GM23338 (cell line): ENCODE results near the gene USP16. TPM values are rescaled to one million over a fixed set of nuclear protein-coding genes. Genes with fewer than 3 reads are reported as not detected.

Source experiments
- ATAC-seq: fragments of 200-7000 bp; cut with Tn5 transposase; 3 replicates; pipeline ENCODE4 v1.9.1; 2020
- DNase-seq: peaks from one replicate; pipeline ENCODE4 v3.0.0-alpha.2; 2015; ENCODE audit warnings: low spot score
- H2AFZ ChIP-seq: fragments of 200-600 bp; sonication (generic); 2 replicates; pipeline ENCODE4 v1.8.0; 2016; ENCODE audit warnings: antibody characterized with exemption, mild to moderate bottlenecking, moderate library complexity
- H3F3A ChIP-seq: fragments of 200-600 bp; sonication (generic); replicated peaks from 2 replicates; pipeline ENCODE4 v1.8.0; 2017; ENCODE audit warnings: antibody characterized with exemption, mixed run types, low read depth
- H3K27ac ChIP-seq: fragments of 200-600 bp; sonication (generic); 2 replicates; pipeline ENCODE4 v1.6.1; 2016; ENCODE audit warnings: low read depth
- H3K27me3 ChIP-seq: fragments of 200-600 bp; sonication (generic); 2 replicates; pipeline ENCODE4 v1.8.0; 2016; ENCODE audit warnings: mild to moderate bottlenecking, mixed run types, moderate library complexity; ENCODE audit not compliant: insufficient read depth
- H3K36me3 ChIP-seq: fragments of 200-600 bp; sonication (generic); 2 replicates; pipeline ENCODE4 v1.8.0; 2016; ENCODE audit warnings: mild to moderate bottlenecking; ENCODE audit not compliant: insufficient read depth
- H3K4me1 ChIP-seq: fragments of 200-600 bp; sonication (generic); 2 replicates; pipeline ENCODE4 v1.8.0; 2016; ENCODE audit warnings: mild to moderate bottlenecking, moderate library complexity; ENCODE audit not compliant: insufficient read depth
- H3K4me2 ChIP-seq: fragments of 200-600 bp; sonication (generic); 2 replicates; pipeline ENCODE4 v1.7.1; 2017; ENCODE audit warnings: mixed run types
- H3K4me3 ChIP-seq: fragments of 200-600 bp; sonication (generic); 2 replicates; pipeline ENCODE4 v1.6.1; 2016; ENCODE audit warnings: mixed run types
- H3K79me2 ChIP-seq: fragments of 200-600 bp; sonication (generic); replicated peaks from 2 replicates; pipeline ENCODE4 v1.8.0; 2017; ENCODE audit warnings: mild to moderate bottlenecking; ENCODE audit not compliant: insufficient read depth
- H3K9me2 ChIP-seq: fragments of 200-600 bp; sonication (generic); 2 replicates; pipeline ENCODE4 v1.8.0; 2017; ENCODE audit not compliant: insufficient read depth
- H4K20me1 ChIP-seq: fragments of 200-600 bp; sonication (generic); replicated peaks from 2 replicates; pipeline ENCODE4 v1.8.0; 2017; ENCODE audit warnings: mild to moderate bottlenecking; ENCODE audit not compliant: insufficient read depth
- H3K27ac Mint-ChIP-seq: 2 replicates; pipeline ENCODE4 v1.8.0; 2020; ENCODE audit warnings: inconsistent platforms, mild to moderate bottlenecking, moderate library complexity, mixed read lengths
- H3K27me3 Mint-ChIP-seq: 3 replicates; pipeline ENCODE4 v1.8.0; 2022; ENCODE audit warnings: low read depth, mild to moderate bottlenecking, moderate library complexity, mixed read lengths, inconsistent platforms; ENCODE audit not compliant: insufficient read depth, poor library complexity
- H3K36me3 Mint-ChIP-seq: 3 replicates; pipeline ENCODE4 v1.8.0; 2021; ENCODE audit warnings: low read depth, mild to moderate bottlenecking, inconsistent platforms, moderate library complexity, mixed read lengths
- H3K4me1 Mint-ChIP-seq: 3 replicates; pipeline ENCODE4 v1.8.0; 2020; ENCODE audit warnings: mild to moderate bottlenecking, inconsistent platforms, mixed read lengths
- H3K4me3 Mint-ChIP-seq: 3 replicates; pipeline ENCODE4 v1.8.0; 2021; ENCODE audit warnings: moderate library complexity, mild to moderate bottlenecking, inconsistent platforms, mixed read lengths
- H3K9me3 Mint-ChIP-seq: 3 replicates; pipeline ENCODE4 v1.8.0; 2020; ENCODE audit warnings: moderate library complexity, mild to moderate bottlenecking, inconsistent platforms, mixed read lengths
- CTCF ChIP-seq, 2 experiments: fragments of 200-600 bp in 1 of 2; sonication (generic) in 1 of 2; conservative IDR thresholded peaks; 2 replicates each; pipeline versions ENCODE4 v1.5.1 to v1.6.1; 2016 to 2017; ENCODE audit warnings: antibody characterized with exemption in 2 of 2, low read depth in 2 of 2, mild to moderate bottlenecking in 2 of 2, moderate library complexity in 1 of 2
- EZH2phosphoT487 ChIP-seq: fragments of 200-600 bp; sonication (generic); IDR thresholded peaks from one replicate; pipeline ENCODE4 v1.8.1; 2018; ENCODE audit warnings: antibody characterized with exemption; ENCODE audit not compliant: unreplicated experiment
- NANOG ChIP-seq: IDR thresholded peaks from 2 replicates; pipeline ENCODE4 v1.6.1; 2016; ENCODE audit warnings: antibody characterized with exemption, borderline replicate concordance
- POLR2AphosphoS5 ChIP-seq: IDR thresholded peaks from 2 replicates; pipeline ENCODE4 v1.6.1; 2016; ENCODE audit warnings: antibody characterized with exemption, low read depth
- REST ChIP-seq: IDR thresholded peaks from one replicate; pipeline ENCODE4 v1.6.1; 2018; ENCODE audit warnings: antibody characterized with exemption; ENCODE audit not compliant: unreplicated experiment
- ZNF114 ChIP-seq: fragments of 250-450 bp; sonication (Bioruptor Pico); IDR thresholded peaks from 2 replicates; pipeline ENCODE4 v1.5.0; 2020; ENCODE audit warnings: mild to moderate bottlenecking, moderate library complexity
- polyA plus RNA-seq: library from polyadenylated mRNA; unstranded; fragments of >200 nt; fragmentation: Nextera tagmentation; extraction: Ambion mirVana; gene quantifications from 2 replicates; pipeline ENCODE4 v1.2.1, GENCODE V29; 2016
- total RNA-seq: library from RNA; depleted of rRNA; stranded (reverse); fragments of >200 nt; shearing (Covaris generic); gene quantifications from 2 replicates; pipeline ENCODE4 v1.2.3, GENCODE V29; 2014
- TF ChIP-seq, protein P1 (sequence below): fragments of 250-450 bp; sonication (Bioruptor Pico); IDR thresholded peaks from 2 replicates; pipeline ENCODE4 v1.5.0; 2020; ENCODE audit warnings: mild to moderate bottlenecking, moderate library complexity

Gene USP16
- total and polyA plus RNA-seq, 2 experiments from 2014 or later, result 19.7 to 70.4 TPM

DNA sequence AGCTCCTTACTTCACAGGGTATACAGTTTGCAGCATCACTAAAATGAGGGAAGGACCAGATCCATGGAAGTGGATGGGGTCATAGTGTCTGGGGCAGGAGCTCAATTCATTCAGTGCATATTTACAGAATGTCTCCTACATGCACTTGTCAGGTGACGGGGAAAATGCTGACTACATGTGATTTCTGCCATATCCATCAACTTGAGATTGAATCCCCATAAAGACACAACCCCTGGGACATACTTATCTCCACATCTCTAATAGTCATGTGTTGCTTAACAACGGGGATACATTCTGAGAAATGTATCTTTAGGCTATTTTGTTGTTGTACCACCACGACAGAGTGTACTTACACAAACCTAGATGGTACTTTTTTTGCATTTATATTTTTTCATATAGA, 17.3 kb upstream of the USP16 start (continued):
- TF ChIP-seq, protein P1, sequence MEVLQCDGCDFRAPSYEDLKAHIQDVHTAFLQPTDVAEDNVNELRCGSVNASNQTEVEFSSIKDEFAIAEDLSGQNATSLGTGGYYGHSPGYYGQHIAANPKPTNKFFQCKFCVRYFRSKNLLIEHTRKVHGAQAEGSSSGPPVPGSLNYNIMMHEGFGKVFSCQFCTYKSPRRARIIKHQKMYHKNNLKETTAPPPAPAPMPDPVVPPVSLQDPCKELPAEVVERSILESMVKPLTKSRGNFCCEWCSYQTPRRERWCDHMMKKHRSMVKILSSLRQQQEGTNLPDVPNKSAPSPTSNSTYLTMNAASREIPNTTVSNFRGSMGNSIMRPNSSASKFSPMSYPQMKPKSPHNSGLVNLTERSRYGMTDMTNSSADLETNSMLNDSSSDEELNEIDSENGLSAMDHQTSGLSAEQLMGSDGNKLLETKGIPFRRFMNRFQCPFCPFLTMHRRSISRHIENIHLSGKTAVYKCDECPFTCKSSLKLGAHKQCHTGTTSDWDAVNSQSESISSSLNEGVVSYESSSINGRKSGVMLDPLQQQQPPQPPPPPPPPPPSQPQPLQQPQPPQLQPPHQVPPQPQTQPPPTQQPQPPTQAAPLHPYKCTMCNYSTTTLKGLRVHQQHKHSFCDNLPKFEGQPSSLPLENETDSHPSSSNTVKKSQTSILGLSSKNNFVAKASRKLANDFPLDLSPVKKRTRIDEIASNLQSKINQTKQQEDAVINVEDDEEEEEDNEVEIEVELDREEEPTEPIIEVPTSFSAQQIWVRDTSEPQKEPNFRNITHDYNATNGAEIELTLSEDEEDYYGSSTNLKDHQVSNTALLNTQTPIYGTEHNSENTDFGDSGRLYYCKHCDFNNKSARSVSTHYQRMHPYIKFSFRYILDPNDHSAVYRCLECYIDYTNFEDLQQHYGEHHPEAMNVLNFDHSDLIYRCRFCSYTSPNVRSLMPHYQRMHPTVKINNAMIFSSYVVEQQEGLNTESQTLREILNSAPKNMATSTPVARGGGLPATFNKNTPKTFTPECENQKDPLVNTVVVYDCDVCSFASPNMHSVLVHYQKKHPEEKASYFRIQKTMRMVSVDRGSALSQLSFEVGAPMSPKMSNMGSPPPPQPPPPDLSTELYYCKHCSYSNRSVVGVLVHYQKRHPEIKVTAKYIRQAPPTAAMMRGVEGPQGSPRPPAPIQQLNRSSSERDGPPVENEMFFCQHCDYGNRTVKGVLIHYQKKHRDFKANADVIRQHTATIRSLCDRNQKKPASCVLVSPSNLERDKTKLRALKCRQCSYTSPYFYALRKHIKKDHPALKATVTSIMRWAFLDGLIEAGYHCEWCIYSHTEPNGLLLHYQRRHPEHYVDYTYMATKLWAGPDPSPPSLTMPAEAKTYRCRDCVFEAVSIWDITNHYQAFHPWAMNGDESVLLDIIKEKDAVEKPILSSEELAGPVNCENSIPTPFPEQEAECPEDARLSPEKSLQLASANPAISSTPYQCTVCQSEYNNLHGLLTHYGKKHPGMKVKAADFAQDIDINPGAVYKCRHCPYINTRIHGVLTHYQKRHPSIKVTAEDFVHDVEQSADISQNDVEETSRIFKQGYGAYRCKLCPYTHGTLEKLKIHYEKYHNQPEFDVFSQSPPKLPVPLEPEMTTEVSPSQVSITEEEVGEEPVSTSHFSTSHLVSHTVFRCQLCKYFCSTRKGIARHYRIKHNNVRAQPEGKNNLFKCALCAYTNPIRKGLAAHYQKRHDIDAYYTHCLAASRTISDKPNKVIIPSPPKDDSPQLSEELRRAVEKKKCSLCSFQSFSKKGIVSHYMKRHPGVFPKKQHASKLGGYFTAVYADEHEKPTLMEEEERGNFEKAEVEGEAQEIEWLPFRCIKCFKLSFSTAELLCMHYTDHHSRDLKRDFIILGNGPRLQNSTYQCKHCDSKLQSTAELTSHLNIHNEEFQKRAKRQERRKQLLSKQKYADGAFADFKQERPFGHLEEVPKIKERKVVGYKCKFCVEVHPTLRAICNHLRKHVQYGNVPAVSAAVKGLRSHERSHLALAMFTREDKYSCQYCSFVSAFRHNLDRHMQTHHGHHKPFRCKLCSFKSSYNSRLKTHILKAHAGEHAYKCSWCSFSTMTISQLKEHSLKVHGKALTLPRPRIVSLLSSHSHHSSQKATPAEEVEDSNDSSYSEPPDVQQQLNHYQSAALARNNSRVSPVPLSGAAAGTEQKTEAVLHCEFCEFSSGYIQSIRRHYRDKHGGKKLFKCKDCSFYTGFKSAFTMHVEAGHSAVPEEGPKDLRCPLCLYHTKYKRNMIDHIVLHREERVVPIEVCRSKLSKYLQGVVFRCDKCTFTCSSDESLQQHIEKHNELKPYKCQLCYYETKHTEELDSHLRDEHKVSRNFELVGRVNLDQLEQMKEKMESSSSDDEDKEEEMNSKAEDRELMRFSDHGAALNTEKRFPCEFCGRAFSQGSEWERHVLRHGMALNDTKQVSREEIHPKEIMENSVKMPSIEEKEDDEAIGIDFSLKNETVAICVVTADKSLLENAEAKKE (CRISPR knock-in tag), result no peak

- no peak overlapping the region for H2AFZ ChIP-seq
- Mint-ChIP-seq H3K36me3 (peaks cover 8% of the 10 kb centered on the region), H3K27me3 (no peaks in the 10 kb centered on the region), H3K4me3 (no peak overlapping the region), H3K9me3 (peaks cover 13% of the 10 kb centered on the region), H3K27ac (no peak overlapping the region), H3K4me1 (no peaks in the 10 kb centered on the region; the same call in 2 of the 3 replicates)
- no peaks in the 10 kb centered on the region for H3K27me3 ChIP-seq
- no peaks in the 10 kb centered on the region for H3K79me2 ChIP-seq
- no peaks in the 10 kb centered on the region for H3F3A ChIP-seq
- H4K20me1 ChIP-seq, result no peaks in the 10 kb centered on the region
- H3K4me1 ChIP-seq, result no peaks in the 10 kb centered on the region
- H3K27ac ChIP-seq, result no peak overlapping the region
- no peak overlapping the region for H3K4me2 ChIP-seq
- DNase-seq, result no peak
- no peak for TF ChIP-seq EZH2phosphoT487
- TF ChIP-seq REST, result no peak
- TF ChIP-seq CTCF (conservative IDR thresholded peaks at IDR 0.05; ENCODE audit: low read depth in 2 of 2), result no peak
- TF ChIP-seq NANOG, result no peak
- no peak for TF ChIP-seq ZNF114 (CRISPR knock-in tag)
- TF ChIP-seq POLR2AphosphoS5, result no peak
- H3K4me3 ChIP-seq, result no peak overlapping the region
- H3K9me2 ChIP-seq, result no peaks in the 10 kb centered on the region
- no peak for ATAC-seq
- H3K36me3 ChIP-seq, result no peaks in the 10 kb centered on the region; the same call in 1 of the 2 replicates
Measured at GRCh38 chr21:29007810-29008209, 16.7 kb upstream of the USP16 start.
